Osteocyte (in vitro differentiated cells): Measurements from ENCODE around the gene GLYATL2. TPM values are rescaled to one million over a fixed set of nuclear protein-coding genes. Genes with fewer than 3 reads are reported as not detected.

ENCODE experiments used
- DNase-seq: peaks from one replicate; pipeline ENCODE4 v3.0.0; 2021; ENCODE audit warnings: mixed read lengths; ENCODE audit not compliant: unreplicated experiment; ENCODE audit errors: extremely low spot score
- H3K27ac Mint-ChIP-seq: one replicate; pipeline ENCODE4 v1.8.0; 2021; ENCODE audit warnings: mild to moderate bottlenecking, mixed read lengths; ENCODE audit not compliant: unreplicated experiment
- H3K27me3 Mint-ChIP-seq: one replicate; pipeline ENCODE4 v1.8.0; 2021; ENCODE audit warnings: mixed read lengths; ENCODE audit not compliant: unreplicated experiment
- H3K36me3 Mint-ChIP-seq: one replicate; pipeline ENCODE4 v1.8.0; 2021; ENCODE audit warnings: mixed read lengths; ENCODE audit not compliant: unreplicated experiment
- H3K4me1 Mint-ChIP-seq: one replicate; pipeline ENCODE4 v1.8.0; 2021; ENCODE audit warnings: mixed read lengths; ENCODE audit not compliant: unreplicated experiment
- H3K4me3 Mint-ChIP-seq: one replicate; pipeline ENCODE4 v1.8.0; 2021; ENCODE audit warnings: mild to moderate bottlenecking, moderate library complexity, mixed read lengths; ENCODE audit not compliant: unreplicated experiment
- H3K9me3 Mint-ChIP-seq: one replicate; pipeline ENCODE4 v1.8.0; 2021; ENCODE audit warnings: mixed read lengths; ENCODE audit not compliant: unreplicated experiment
- total RNA-seq: library from RNA; stranded (reverse); gene quantifications from 2 replicates; pipeline ENCODE4 v1.2.1, GENCODE V29; 2021
- TF ChIP-seq, protein P1 (sequence below): fragments of 200-600 bp; sonication (generic); IDR thresholded peaks from 2 replicates; pipeline ENCODE4 v1.5.0; 2021; ENCODE audit warnings: antibody characterized with exemption, mild to moderate bottlenecking, moderate library complexity

The GLYATL2 gene
- total RNA-seq, 1 donor from 2014 or later: not detected

DNA sequence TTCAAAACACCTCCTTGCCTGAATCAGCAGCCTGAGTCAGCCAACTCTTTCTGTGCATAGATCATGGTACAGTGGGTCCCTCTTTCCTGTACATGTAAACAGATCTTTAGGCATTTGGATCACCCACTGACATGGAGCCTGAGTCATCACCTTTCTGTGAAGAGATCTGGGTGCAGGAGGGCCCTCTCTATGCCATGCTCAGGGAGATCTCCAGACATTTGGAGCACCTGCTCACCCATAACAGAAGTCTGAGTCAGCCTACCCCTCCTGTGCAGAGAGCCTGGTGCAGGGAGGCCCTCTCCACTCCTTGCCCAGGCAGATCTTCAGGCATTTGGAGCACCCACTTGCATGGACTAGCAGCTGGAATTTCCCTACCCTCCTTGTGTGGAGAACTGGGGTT is 56.6 kb downstream of the GLYATL2 start:
- Mint-ChIP-seq H3K36me3 (no peaks in the 10 kb centered on the region), H3K4me3 (no peak overlapping the region), H3K27me3 (peaks cover 5% of the 10 kb centered on the region)

DNA sequence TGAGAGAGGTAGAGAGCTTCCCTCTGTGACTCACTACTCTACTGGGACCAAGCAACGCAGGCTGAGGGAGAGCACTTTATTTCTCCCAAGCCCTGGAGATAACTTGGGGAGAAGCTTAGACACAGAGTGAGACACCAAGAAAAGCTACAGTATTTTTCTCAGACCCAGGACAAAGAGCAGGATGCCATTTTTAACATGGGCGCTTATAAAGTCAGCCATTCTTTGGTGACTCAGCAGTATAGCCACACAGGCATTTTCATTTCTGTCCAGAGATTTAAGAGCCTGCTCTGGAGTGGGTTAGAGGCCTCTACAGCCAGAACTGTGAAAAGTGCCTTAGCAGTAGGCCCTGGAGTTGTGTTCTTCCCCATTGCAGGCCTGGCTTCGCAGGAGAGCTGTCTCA is 57.8 kb downstream of the GLYATL2 start:
- H3K9me3 Mint-ChIP-seq: no peaks in the 10 kb centered on the region
- H3K36me3 Mint-ChIP-seq: no peaks in the 10 kb centered on the region
- no peaks in the 10 kb centered on the region for H3K4me1 Mint-ChIP-seq
- no peak overlapping the region for H3K27ac Mint-ChIP-seq
- TF ChIP-seq, protein P1, sequence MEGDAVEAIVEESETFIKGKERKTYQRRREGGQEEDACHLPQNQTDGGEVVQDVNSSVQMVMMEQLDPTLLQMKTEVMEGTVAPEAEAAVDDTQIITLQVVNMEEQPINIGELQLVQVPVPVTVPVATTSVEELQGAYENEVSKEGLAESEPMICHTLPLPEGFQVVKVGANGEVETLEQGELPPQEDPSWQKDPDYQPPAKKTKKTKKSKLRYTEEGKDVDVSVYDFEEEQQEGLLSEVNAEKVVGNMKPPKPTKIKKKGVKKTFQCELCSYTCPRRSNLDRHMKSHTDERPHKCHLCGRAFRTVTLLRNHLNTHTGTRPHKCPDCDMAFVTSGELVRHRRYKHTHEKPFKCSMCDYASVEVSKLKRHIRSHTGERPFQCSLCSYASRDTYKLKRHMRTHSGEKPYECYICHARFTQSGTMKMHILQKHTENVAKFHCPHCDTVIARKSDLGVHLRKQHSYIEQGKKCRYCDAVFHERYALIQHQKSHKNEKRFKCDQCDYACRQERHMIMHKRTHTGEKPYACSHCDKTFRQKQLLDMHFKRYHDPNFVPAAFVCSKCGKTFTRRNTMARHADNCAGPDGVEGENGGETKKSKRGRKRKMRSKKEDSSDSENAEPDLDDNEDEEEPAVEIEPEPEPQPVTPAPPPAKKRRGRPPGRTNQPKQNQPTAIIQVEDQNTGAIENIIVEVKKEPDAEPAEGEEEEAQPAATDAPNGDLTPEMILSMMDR: no peak
- no peak overlapping the region for H3K4me3 Mint-ChIP-seq
- DNase-seq: no peak
- peaks cover 2% of the 10 kb centered on the region for H3K27me3 Mint-ChIP-seq

More for the DNA sequence above, 56.6 kb downstream of the GLYATL2 start:
- Mint-ChIP-seq H3K27ac (no peak overlapping the region), H3K4me1 (no peaks in the 10 kb centered on the region), H3K9me3 (no peaks in the 10 kb centered on the region)
- DNase-seq: no peak
- TF ChIP-seq, protein P1: no peak

DNA sequence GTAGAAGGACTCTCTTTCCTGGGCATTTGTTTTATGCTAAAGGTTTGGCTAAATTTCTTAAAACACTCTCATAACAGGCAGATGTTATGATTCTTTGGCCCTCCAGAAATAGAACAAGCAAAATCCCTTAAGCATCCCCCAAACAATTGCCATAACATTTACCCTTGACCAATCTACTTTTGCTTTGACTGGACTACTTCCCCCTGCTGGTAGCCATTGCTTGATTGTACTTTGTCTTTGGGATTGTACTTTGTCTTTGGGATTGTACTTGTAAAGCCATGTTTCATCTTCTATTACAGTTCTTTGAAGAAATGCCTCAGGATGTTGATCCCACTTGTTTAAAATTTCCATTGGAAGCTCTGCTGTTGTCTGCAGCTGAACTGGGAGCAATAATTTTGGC is 59.5 kb downstream of the GLYATL2 start:
- TF ChIP-seq, protein P1: no peak
- Mint-ChIP-seq H3K27ac (no peak overlapping the region), H3K9me3 (no peaks in the 10 kb centered on the region), H3K27me3 (no peaks in the 10 kb centered on the region), H3K36me3 (no peaks in the 10 kb centered on the region), H3K4me1 (no peaks in the 10 kb centered on the region), H3K4me3 (no peak overlapping the region)
- no peak for DNase-seq

Other genes starting within 250 kb of the GLYATL2 start
- gene CNTF, start 222.0 kb downstream of the GLYATL2 start, total RNA-seq: 1.1 and 1.6 TPM in 2 replicates
- gene GLYAT, start 112.8 kb downstream of the GLYATL2 start, total RNA-seq: not detected in 2 replicates
- gene GLYATL1, start 94.8 kb upstream of the GLYATL2 start, total RNA-seq: not detected in 2 replicates
- not detected in 2 replicates for gene GLYATL1B, start 241.6 kb upstream of the GLYATL2 start, total RNA-seq